PC-9 (cell line): Measurements from ENCODE around the gene TFCP2L1.

Source experiments
- CTCF ChIP-seq: fragments of 200-600 bp; sonication (generic); conservative IDR thresholded peaks from 2 replicates; pipeline ENCODE4 v1.6.1; 2017; ENCODE audit warnings: mixed run types, antibody characterized with exemption, mild to moderate bottlenecking, moderate library complexity
- EZH2 ChIP-seq: fragments of 200-600 bp; sonication (generic); IDR thresholded peaks from 2 replicates; pipeline ENCODE4 v1.8.0; 2017; ENCODE audit warnings: antibody characterized with exemption, low read depth

DNA sequence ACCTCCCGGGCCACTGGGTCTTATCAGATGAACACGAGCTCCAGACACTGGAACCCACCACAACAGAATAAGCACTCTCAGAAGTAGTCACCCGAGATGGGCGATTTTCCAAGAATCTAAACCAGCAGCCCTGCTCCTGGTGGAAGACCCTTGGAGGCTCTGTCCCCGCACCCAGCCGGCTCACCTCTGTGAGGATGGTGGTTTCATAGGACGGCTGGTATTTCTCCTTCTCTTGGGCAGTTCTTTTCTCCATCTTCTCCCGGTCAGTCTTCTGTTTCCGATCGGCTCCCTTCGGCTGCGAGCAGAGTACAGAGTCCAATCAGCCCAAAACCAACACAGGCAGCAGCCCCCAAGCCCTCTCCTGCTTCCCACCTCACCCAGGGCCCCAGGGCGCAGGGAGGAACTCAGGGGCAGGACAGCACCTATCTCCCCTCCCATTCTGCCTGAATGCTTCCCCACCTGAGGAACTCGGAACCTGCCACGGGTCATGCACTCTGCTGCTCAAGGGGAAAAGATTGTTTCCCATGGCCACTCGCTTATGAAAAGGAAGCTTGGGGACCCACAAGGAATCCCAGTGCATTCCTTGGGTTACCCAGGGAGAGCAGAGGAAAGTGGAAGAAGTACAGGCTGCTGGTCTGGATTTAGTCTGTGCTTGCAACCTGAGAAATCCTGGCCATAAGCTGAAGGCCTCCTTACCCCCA is 42.7 kb downstream of the TFCP2L1 start:
- no peak for TF ChIP-seq CTCF
- TF ChIP-seq EZH2: no peak
